GM18951 (cell line): ENCODE measurements around the gene STOML1.

ENCODE experiments used
- POLR2A ChIP-seq: IDR thresholded peaks from 4 replicates; pipeline ENCODE4 v1.6.1; 2011; ENCODE audit warnings: mild to moderate bottlenecking; ENCODE audit not compliant: insufficient read length, insufficient read depth; ENCODE audit errors: extremely low read depth
- in situ Hi-C: fragments of 300-500 bp; cut with MboI; formaldehyde crosslinking; loops from one replicate; pipeline ENCODE4 v1.12.0; 2022; ENCODE audit warnings: low sequenced_read_pairs, mixed read lengths, inconsistent platforms; ENCODE audit not compliant: unreplicated experiment

STOML1 gene

GRCh38 chr15:73991726-73992593, at the start of gene STOML1:
Gene STOML1, minus strand, starts transcription at chr15:73992295. Its CDS starts 72 bp downstream, at chr15:73992223.
- in situ Hi-C loops: no loop called here
- TF ChIP-seq POLR2A: peak; percentile 79

GRCh38 chr15:74041311-74041756, 49.2 kb upstream of the STOML1 start:
- no peak for TF ChIP-seq POLR2A
- in situ Hi-C loops: no loop called here

- in situ Hi-C loops: no loop called here
- TF ChIP-seq POLR2A: no peak
Observed at GRCh38 chr15:74040109-74040850, 48.2 kb upstream of the STOML1 start.

GRCh38 chr15:74039656-74040010, 47.5 kb upstream of the STOML1 start:
- in situ Hi-C loops: no loop called here
- TF ChIP-seq POLR2A: no peak

GRCh38 chr15:74038707-74039655, 46.9 kb upstream of the STOML1 start:
- in situ Hi-C loops: no loop called here
- no peak for TF ChIP-seq POLR2A

- in situ Hi-C loops: no loop called here
- TF ChIP-seq POLR2A: no peak
Observed at GRCh38 chr15:74037171-74038117, 45.3 kb upstream of the STOML1 start.

- TF ChIP-seq POLR2A: no peak
- in situ Hi-C loops: no loop called here
Observed at GRCh38 chr15:74036271-74037170, 44.4 kb upstream of the STOML1 start.

- no peak for TF ChIP-seq POLR2A
- in situ Hi-C loops: no loop called here
Observed at GRCh38 chr15:74035121-74036017, 43.3 kb upstream of the STOML1 start.

- TF ChIP-seq POLR2A: no peak
Observed at GRCh38 chr15:74034206-74034755, 42.2 kb upstream of the STOML1 start.

More at GRCh38 chr15:74034206-74034755, 42.2 kb upstream of the STOML1 start:
- in situ Hi-C loops: no loop called here
